Measurements from ENCODE around the gene ULK4. TPM values are rescaled to one million over a fixed set of nuclear protein-coding genes. Genes with fewer than 3 reads are reported as not detected.

ULK4 gene
- total RNA-seq, 1 experiment from 2014 or later = 6.3 TPM

DNA sequence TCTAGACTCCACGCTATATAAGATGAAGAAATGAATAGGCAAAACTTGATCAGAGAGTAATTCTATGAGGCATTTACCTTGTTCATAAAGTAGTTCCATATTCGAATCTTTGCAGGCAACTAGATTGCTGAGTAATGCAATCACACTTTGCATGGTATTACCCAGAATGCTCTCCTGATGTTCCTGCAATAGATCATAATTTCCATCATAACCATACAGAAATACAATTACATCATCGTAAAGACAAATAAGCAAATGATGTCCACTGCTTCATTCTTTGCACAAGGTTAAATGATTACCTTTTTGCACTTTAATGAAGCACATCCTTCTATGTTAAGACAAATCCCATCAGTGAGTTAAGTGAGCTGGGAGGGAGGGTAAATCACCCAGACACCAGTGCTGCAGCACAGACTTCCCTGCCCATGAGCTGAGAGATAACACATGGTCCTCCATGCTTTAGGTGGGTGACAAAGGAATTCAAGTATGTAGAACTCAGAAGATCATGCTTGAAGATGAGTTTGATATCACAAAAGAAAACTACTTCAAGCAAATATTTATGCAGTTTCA lies 395.9 kb downstream of the ULK4 start:
- Histone ChIP-seq H3K36me3 (ENCODE audit: control insufficient read depth in 1 of 2, insufficient read depth in 2 of 2, low read length in 2 of 2) (no peaks in the 10 kb centered on the region), H3K4me1 (ENCODE audit: control insufficient read depth in 1 of 2, insufficient read depth in 2 of 2, low read length in 2 of 2) (peaks cover 3 to 13% of the 10 kb centered on the region in 2 experiments), H3K9ac (ENCODE audit: low read length) (no peak overlapping the region), H3K4me3 (replicated peaks in 1 of 2; ENCODE audit: low read depth in 1 of 2, low read length in 2 of 2) (no peak overlapping the region), H3K27me3 (ENCODE audit: insufficient read depth, low read length) (no peaks in the 10 kb centered on the region), H3K9me2 (ENCODE audit: insufficient read depth) (no peaks in the 10 kb centered on the region), H4K20me1 (ENCODE audit: insufficient read depth) (no peaks in the 10 kb centered on the region), H3K79me2 (ENCODE audit: insufficient read depth, low read length) (no peaks in the 10 kb centered on the region), H3K4me2 (ENCODE audit: low read length) (no peak overlapping the region), H3K9me3 (ENCODE audit: control insufficient read depth in 1 of 2, insufficient read depth in 1 of 2, low read depth in 1 of 2, low read length in 2 of 2) (no peaks in the 10 kb centered on the region), H2AFZ (ENCODE audit: low read depth, low read length, poor library complexity, severe bottlenecking) (no peak overlapping the region), H3K27ac (ENCODE audit: low read depth, low read length) (no peak overlapping the region)
- intact Hi-C loops (cut with micrococcal nuclease) = no loop called here
- ChIA-PET RAD21 (ENCODE audit: low non-redundant PET in 1 of 2, low total read pairs in 2 of 2, uncharacterized antibody in 2 of 2, unreplicated experiment in 2 of 2) (no interaction called here), CTCF (no interaction called here), POLR2A (no interaction called here)
- no peak for TF ChIP-seq CBX3 (IDR thresholded peaks at IDR 0.05; ENCODE audit: low read depth)
- no peak for TF ChIP-seq EZH2 (IDR thresholded peaks at IDR 0.05)
- TF ChIP-seq SIN3A (IDR thresholded peaks at IDR 0.05; ENCODE audit: low read depth) = no peak
- DNase-seq (ENCODE audit: low read depth, low spot score) (no peak), ATAC-seq (no peak)
- no TSS peak for BruUV-seq (replicated peaks)

DNA sequence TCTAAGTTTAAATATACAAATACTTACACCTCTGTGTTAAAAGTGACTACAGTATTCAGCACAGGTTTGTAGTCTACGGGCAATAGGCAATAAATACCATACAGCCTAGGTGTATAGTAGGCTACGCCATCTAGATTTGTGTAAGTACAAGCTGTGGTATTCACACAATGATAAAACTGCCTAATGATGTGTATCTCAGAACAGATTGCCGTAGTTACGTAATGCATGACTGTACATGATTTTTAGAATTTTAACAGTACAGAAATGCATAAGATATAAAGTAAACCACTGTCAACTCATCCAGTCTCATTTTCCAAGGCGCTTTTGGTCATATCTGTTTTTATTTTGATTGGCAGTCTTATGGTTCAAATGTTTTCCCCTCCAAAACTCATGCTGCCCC lies 396.9 kb downstream of the ULK4 start:
- H3K27me3 ChIP-seq (ENCODE audit: insufficient read depth, low read length) = no peaks in the 10 kb centered on the region
- H3K27ac ChIP-seq (ENCODE audit: low read depth, low read length) = no peak overlapping the region
- no peak overlapping the region for H3K4me2 ChIP-seq (ENCODE audit: low read length)
- TF ChIP-seq EGR1 (IDR thresholded peaks at IDR 0.05; ENCODE audit: low read depth) (no peak), TCF7L2 (IDR thresholded peaks at IDR 0.05; ENCODE audit: borderline replicate concordance, extremely low read depth, insufficient read depth, insufficient read length) (no peak), FOSL1 (IDR thresholded peaks at IDR 0.05; ENCODE audit: low read depth) (no peak), ZFX (IDR thresholded peaks at IDR 0.05) (no peak)
- TF ChIP-seq, protein P1, sequence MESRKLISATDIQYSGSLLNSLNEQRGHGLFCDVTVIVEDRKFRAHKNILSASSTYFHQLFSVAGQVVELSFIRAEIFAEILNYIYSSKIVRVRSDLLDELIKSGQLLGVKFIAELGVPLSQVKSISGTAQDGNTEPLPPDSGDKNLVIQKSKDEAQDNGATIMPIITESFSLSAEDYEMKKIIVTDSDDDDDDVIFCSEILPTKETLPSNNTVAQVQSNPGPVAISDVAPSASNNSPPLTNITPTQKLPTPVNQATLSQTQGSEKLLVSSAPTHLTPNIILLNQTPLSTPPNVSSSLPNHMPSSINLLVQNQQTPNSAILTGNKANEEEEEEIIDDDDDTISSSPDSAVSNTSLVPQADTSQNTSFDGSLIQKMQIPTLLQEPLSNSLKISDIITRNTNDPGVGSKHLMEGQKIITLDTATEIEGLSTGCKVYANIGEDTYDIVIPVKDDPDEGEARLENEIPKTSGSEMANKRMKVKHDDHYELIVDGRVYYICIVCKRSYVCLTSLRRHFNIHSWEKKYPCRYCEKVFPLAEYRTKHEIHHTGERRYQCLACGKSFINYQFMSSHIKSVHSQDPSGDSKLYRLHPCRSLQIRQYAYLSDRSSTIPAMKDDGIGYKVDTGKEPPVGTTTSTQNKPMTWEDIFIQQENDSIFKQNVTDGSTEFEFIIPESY (IDR thresholded peaks at IDR 0.05; ENCODE audit: extremely low read depth, insufficient replicate concordance, low read length) = no peak
- TF ChIP-seq, protein P2, sequence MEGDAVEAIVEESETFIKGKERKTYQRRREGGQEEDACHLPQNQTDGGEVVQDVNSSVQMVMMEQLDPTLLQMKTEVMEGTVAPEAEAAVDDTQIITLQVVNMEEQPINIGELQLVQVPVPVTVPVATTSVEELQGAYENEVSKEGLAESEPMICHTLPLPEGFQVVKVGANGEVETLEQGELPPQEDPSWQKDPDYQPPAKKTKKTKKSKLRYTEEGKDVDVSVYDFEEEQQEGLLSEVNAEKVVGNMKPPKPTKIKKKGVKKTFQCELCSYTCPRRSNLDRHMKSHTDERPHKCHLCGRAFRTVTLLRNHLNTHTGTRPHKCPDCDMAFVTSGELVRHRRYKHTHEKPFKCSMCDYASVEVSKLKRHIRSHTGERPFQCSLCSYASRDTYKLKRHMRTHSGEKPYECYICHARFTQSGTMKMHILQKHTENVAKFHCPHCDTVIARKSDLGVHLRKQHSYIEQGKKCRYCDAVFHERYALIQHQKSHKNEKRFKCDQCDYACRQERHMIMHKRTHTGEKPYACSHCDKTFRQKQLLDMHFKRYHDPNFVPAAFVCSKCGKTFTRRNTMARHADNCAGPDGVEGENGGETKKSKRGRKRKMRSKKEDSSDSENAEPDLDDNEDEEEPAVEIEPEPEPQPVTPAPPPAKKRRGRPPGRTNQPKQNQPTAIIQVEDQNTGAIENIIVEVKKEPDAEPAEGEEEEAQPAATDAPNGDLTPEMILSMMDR (IDR thresholded peaks at IDR 0.05 in 2 of 3, conservative IDR thresholded peaks at IDR 0.05 in 1 of 3; ENCODE audit: borderline replicate concordance in 1 of 3, insufficient read depth in 1 of 3, low read depth in 2 of 3, low read length in 2 of 3) = no peak
- TF ChIP-seq, protein P3, sequence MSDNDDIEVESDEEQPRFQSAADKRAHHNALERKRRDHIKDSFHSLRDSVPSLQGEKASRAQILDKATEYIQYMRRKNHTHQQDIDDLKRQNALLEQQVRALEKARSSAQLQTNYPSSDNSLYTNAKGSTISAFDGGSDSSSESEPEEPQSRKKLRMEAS (IDR thresholded peaks at IDR 0.05) = no peak
- TF ChIP-seq, protein P4, sequence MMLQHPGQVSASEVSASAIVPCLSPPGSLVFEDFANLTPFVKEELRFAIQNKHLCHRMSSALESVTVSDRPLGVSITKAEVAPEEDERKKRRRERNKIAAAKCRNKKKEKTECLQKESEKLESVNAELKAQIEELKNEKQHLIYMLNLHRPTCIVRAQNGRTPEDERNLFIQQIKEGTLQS (IDR thresholded peaks at IDR 0.05) = no peak
- ATAC-seq (no peak), DNase-seq (ENCODE audit: low read depth, low spot score) (no peak)
- no peaks in the 10 kb centered on the region for H3K36me3 ChIP-seq (ENCODE audit: control insufficient read depth in 1 of 2, insufficient read depth in 2 of 2, low read length in 2 of 2)
- H4K20me1 ChIP-seq (ENCODE audit: insufficient read depth) = no peaks in the 10 kb centered on the region
- no peaks in the 10 kb centered on the region for H3K9me2 ChIP-seq (ENCODE audit: insufficient read depth)
- H3K79me2 ChIP-seq (ENCODE audit: insufficient read depth, low read length) = no peaks in the 10 kb centered on the region
- H3K4me1 ChIP-seq (ENCODE audit: control insufficient read depth in 1 of 2, insufficient read depth in 2 of 2, low read length in 2 of 2) = peaks cover 3 to 9% of the 10 kb centered on the region in 2 experiments
- RAD21 ChIA-PET (ENCODE audit: low non-redundant PET in 1 of 2, low total read pairs in 2 of 2, uncharacterized antibody in 2 of 2, unreplicated experiment in 2 of 2) = interaction anchor here in 1 of 2 experiments (0.7 kb wide), 1 partner anchor 645 kb away, joined by 4 read pairs; no protein-coding TSS in a partner anchor
- no TSS peak for BruUV-seq (replicated peaks)
- CTCF ChIA-PET = no interaction called here
- no peaks in the 10 kb centered on the region for H3K9me3 ChIP-seq (ENCODE audit: control insufficient read depth in 1 of 2, insufficient read depth in 1 of 2, low read depth in 1 of 2, low read length in 2 of 2)
- POLR2A ChIA-PET = no interaction called here
- intact Hi-C loops (cut with micrococcal nuclease) = no loop called here
- H3K4me3 ChIP-seq (replicated peaks in 1 of 2; ENCODE audit: low read depth in 1 of 2, low read length in 2 of 2) = no peak overlapping the region
- H3K9ac ChIP-seq (ENCODE audit: low read length) = no peak overlapping the region
- H2AFZ ChIP-seq (ENCODE audit: low read depth, low read length, poor library complexity, severe bottlenecking) = no peak overlapping the region
